ENCODE data around the gene MYBPH.

GRCh38 chr1:203158423-203158822 lies 17.2 kb downstream of the MYBPH start:
- TF ChIP-seq, protein P1, sequence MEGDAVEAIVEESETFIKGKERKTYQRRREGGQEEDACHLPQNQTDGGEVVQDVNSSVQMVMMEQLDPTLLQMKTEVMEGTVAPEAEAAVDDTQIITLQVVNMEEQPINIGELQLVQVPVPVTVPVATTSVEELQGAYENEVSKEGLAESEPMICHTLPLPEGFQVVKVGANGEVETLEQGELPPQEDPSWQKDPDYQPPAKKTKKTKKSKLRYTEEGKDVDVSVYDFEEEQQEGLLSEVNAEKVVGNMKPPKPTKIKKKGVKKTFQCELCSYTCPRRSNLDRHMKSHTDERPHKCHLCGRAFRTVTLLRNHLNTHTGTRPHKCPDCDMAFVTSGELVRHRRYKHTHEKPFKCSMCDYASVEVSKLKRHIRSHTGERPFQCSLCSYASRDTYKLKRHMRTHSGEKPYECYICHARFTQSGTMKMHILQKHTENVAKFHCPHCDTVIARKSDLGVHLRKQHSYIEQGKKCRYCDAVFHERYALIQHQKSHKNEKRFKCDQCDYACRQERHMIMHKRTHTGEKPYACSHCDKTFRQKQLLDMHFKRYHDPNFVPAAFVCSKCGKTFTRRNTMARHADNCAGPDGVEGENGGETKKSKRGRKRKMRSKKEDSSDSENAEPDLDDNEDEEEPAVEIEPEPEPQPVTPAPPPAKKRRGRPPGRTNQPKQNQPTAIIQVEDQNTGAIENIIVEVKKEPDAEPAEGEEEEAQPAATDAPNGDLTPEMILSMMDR (IDR thresholded peaks at IDR 0.05) = no peak
- TF ChIP-seq EZH2 (IDR thresholded peaks at IDR 0.05; ENCODE audit: borderline replicate concordance, insufficient read depth, low read depth, low read length, poor library complexity, severe bottlenecking) = no peak

All from B cell (primary cell).